HG03159 (cell line): ENCODE measurements around the gene ACOT11.

Experiments used
- ATAC-seq: cut with Tn5 transposase; IDR thresholded peaks from one replicate; pipeline ENCODE4 v1.9.1; 2021; ENCODE audit warnings: mild to moderate bottlenecking, moderate library complexity; ENCODE audit not compliant: unreplicated experiment

The ACOT11 gene

DNA sequence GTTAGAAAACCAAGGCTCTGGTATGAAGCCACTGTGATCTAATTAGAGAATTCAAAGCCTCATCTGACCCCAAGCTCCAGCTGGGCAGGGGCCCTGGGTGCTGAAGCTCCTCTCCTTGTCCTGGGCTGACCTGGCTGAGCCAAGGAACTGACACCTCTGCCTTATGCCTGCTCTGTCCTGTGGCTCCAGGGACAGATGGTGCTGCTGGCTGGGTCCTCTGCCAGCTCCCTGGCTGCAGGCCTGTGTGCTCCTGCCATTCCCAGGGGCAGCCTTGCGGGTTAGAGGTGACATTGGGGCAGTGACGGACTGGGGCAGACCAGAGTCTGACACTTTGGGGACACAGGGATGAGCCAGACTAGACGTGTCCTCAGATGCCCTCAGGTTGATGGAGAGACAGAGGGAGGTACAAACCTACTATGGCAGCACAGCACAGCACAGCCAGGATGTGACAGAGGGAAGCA is 11.8 kb downstream of the ACOT11 start:
- ATAC-seq = no peak

DNA sequence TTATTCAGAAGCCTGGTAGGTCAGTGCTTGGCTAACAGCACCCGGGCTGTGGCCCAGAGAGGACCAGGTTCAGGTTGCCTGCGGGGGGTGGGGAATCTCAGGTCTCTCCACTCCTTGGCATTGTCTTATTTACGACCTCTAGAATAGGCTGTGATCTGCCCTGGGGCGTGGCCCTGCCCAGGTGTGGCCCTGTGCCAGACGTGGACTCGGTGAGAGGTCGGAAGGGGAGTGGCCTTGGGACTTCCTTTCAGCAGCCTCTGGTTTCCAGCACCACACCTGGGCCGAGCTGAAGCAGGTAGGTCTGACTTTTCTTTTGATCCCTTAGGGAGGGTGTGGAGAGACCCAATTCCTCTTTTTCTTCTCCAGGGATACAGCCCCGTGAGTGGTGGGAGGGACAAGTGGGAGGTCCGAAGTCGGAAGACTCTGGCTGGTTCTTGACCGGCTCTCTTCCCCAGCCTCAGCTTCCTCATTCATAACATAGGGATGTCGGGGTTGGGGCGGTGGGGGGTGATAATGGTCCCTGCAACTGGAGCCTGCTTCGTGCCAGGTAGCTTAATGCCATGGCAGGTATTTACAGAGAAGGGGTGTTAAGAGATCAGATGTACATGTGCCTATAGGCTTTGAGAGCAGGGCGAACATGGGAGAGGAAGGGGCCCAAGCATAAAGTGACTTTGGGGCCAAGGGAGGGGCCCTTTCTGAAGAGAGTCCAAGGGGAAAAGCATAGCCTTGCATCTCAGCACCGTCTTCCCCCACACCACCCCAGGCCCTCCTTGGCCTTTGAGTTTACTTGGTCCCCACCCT is 16.5 kb downstream of the ACOT11 start:
- ATAC-seq = no peak

DNA sequence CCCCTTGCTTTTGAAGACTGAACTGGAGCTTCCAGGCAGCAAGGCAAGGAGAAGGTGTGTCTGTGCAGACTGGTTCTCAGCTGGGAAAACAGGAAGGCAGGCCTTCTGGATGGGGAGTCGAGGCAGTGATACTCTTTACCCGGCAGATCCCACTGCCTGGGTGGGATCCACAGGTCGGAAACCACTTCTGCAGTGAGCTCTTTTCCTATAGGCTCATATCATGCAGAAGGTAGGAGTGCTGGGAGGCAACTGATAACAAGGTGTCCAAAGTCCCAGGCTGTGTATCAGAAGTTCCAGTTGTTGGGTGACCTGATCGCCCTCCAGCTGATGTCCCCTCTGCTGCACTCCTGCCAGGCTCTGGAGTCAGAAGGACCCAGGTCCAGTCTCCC is 17.1 kb downstream of the ACOT11 start:
- ATAC-seq = no peak

DNA sequence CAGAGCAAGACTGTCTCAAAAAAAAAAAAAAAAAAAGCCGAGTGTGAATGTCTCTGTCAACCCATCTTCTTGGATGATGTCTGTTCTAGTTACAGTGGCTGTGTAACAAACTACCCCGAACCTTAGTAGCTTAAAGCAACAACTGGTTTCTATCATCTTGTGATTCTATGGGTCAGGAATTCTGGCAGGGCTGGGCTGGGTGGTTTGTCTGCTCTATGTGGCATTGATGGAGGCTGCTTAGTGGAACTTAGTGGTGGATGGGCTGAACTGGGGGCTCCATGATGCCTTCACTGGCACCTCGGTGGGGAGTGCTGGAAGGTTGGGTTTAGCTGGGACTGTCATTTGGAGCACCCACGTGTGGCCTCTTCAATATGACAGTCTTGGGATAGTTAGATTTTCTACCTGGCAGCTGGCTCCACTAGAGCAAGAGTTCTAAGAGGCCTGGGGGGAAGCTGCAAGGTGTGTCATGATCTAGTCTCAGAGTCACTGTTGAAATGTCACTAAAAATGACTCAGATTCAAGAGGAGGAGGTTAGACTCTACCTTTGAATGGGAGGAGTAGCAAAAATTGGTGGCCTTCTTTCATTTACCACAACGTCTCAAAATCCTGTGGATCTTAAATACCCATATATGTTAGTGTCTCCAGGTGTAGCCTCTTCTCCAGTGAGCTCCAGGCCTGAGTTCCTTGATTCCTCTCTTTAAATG is 18.6 kb downstream of the ACOT11 start:
- ATAC-seq = no peak

DNA sequence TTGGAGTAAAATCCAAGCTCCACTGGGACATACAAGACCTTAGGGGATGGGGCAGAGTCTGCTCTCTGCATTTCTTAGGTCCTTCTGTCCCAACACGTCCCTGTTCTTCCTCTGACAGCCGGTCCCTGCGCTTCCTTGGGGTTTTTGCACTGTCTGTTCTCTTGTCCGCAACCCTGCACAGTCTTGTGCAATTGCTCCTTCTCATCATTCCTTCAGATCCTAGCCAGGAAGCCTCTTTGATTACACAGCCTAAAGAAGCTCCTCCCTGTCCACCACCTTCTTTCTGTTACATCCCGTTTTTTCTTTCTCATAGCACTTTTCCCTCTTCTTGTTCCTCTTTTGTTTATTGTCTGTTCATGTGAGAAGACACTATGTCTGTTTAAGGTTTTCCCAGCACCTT is 19.9 kb downstream of the ACOT11 start:
- ATAC-seq = no peak

DNA sequence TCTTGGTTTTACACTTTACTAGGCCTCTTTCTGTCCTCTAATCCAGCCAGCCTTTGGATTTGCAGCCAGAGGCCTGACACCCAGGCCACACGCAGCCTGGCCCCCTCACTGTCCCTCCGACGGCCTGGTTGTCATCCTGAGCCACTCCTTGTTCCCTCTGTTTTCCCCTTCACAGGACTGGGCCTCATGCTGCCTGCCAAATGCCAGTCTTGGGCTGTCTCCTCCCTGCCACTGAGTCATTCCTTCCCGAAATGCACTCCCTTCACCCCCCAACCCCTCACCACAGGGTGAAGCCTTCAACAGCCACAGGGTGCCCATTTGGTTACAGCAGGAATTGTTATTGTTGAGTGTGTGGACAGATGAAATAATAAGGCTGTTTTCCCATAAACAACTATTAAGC is 21.3 kb downstream of the ACOT11 start:
- no peak for ATAC-seq

DNA sequence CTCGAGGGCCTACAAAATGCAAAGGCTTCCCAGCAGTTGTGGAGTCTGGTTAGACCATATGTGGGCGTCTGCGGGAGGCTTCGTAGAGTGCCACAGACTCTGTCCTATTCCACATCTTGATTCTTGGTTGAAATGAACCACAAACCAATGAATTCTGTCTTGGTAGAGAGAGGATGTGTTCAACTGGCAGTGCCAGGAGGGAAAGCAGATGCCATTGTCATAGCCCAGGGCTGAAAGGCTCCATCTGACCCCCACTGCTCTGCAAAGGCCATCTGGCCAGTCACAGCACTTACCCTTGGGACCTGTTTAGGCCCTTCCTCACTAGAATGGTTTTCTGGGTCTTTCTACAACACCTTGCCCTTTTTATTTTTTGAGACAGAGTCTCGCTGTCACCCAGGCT is 22.1 kb downstream of the ACOT11 start:
- no peak for ATAC-seq

DNA sequence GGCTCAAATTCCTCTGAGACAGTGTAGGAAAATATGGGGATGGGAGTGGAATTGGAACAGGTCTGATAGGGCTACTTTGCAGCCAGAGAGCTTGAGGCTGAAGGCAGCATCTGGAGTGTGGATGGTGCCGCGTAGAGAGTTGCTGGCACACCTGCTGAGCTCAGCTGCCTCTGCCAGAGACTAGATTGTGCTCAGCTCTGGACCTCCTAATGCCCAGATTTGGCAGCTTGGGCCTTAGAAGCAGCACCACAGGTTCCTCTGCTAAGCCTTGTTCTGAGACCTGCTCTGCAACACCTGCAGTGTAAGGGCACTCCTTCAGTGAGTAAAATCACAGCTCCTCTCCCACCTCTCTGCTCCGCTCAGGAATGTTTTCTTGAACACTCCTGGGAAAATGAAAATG is 23.3 kb downstream of the ACOT11 start:
- no peak for ATAC-seq

DNA sequence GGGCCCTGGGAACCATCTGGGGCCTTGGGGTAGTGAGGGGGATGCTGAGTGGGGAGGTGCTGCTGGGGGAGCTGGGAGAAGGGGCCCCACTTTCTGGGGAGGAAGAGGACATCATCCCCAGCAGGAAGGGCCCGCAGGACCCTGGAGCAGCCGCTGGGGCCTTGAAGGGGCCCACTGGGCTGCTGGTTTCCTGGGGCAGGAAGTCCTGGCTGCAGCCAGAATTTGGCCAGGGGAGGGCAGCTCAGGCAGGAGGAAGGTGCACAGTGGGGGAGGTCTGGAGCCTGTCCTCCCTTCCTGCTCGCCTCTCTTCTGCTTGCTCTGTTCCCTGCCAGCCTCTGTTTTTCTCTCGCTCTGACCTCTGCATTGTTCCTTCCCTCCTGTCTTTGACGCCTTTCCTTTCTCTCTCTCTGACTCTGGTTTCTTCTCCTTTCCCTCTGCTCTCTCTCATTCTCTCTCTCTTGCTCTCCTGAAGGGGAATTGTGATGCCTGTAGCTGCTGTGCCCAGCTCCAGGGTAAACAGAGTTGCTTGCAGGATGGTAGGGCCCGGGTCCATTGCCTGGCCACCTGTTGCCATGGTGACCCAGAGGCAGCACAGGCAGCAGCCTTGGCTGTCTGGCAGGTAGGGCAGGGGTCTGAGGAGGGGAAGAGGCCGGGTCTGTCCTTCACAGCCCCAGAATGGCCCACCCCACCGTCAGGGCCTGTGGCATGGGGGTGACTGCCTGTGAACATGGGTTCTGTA is 23.9 kb downstream of the ACOT11 start:
- ATAC-seq = no peak

DNA sequence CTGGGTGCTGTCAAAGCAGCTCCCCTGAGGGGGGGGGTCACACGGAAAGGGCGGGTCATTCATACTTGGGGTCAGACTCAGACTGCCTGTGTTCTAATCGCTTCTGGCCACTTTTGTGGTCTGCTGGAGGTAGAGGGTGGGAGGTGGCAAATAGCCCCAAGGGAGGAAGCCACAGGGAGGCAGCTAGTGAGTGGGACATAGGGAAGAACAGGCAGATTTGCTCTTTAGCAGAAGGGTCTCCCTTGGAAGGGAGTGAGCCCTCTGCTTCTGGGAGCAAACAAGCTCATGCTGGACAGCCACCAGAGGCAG is 24.5 kb downstream of the ACOT11 start:
- ATAC-seq = no peak

DNA sequence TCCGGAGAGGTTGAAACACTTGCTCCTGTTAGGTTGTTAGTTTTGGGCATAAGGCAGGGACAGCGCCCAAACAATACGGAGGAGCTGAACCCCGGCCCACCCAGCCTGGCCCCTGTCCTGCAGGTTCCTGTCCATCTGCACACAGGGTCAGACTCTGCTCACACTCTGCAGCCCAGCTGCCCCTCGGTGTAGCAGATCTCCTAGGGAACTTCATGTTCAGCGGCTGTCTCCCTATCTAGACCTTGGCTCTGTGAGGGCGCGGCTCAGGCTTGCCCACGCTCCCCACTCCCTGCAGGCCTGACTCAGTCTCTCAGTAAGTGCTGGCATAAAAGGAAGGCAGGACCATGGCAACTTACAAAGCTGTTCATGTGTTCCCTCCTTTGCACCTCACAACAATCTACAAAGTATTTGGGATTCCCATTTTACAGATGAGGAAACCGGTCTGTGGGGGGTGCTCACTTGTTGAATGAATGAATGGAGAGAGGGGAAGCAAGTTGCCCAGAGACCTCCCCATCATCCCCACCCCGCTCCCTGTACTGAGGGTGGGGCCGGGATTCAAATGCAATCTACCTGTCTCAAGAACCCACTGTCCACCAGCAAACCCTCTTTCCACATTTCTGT is 26.2 kb downstream of the ACOT11 start:
- ATAC-seq = no peak

DNA sequence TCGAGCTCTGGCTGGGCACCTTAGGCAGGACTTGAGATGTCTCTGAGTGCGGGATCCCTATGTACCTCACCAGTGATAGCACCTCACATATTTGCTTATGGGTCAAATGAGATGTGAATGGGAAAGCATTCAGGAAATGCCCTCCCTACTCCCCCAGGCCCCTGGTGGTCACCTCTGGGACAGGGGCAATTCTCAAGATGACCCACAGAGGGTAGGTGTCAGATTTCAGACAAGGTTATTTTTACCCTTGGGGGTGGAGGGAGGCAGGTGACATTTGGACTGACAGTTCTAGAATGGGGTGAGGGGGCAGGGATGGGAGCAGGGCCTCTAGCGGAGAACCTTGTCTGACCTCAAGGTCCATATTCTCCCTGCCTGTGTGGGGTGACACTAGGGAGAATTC is 27.1 kb downstream of the ACOT11 start:
- no peak for ATAC-seq

DNA sequence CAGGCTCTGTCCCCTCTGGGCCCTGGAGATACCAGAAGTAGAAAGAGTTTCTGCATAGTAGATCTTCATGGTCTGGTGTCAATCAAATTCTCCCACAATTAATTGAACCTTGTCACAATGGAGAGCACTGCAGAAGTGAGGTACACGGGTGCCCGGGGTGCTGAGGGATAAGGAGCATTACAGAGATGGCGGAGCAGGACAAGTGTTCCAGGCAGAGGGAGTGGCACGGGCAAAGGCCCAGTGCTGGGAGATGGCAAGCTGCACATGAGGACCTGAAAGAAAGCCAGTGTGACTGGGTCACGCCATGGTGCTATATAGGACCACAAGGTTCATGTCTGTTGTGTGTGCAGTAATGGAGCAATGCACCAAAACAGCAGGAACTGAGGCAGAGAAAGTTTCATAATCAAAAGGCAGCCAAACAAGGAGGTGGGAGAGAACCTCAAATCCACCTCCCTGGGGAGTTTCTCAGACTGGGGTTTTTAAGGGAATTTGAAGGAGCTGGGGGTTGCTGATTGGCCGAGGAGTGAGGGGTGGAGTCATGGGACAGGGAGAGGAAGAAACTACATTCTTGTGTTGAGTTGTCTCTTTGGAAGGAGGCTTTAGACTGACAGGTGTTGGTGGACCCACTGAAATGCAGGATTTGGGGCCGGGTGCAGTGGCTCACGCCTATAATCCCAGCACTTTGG is 27.7 kb downstream of the ACOT11 start:
- no peak for ATAC-seq

DNA sequence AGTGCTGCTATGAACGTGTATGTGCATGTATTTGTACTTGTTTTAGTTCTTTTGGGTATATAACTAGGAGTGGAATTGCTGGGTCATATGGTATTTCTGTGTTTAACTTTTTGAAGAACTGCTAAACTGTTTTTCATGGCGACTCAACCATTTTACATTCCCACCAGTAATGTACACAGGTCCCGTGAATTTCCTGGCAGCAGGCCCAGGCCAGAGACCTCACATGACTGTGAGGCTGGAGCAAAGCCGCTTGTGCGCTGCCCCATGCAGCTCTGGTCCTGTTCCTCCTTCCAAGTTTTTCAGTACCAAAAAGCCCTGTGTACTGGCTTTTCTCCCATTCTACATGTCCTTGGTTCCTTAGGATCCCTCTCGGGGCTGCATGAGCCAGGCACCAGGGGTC is 29.6 kb downstream of the ACOT11 start:
- no peak for ATAC-seq

DNA sequence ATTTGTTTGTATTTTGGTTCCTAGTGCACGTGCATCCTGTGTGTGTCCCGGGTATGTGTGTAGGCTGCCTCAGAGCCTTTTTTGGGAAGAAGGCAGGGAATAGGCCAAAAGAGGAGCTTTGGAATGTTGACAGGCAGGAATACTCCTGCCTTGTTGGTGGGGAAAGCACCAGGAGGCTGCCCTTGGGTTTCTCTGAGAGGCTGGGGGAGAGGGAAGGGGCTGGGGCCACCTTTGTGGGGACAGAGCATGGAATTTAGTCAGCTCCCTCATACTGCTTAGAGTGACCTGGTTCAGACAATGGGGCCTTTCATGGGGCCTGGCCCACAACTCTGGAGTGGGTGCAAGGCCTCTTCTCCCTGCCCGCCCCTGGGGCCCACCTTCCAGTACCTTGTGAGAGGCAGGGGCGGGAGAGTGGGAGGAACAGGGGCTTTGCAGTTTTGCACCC is 31.3 kb downstream of the ACOT11 start:
- no peak for ATAC-seq

DNA sequence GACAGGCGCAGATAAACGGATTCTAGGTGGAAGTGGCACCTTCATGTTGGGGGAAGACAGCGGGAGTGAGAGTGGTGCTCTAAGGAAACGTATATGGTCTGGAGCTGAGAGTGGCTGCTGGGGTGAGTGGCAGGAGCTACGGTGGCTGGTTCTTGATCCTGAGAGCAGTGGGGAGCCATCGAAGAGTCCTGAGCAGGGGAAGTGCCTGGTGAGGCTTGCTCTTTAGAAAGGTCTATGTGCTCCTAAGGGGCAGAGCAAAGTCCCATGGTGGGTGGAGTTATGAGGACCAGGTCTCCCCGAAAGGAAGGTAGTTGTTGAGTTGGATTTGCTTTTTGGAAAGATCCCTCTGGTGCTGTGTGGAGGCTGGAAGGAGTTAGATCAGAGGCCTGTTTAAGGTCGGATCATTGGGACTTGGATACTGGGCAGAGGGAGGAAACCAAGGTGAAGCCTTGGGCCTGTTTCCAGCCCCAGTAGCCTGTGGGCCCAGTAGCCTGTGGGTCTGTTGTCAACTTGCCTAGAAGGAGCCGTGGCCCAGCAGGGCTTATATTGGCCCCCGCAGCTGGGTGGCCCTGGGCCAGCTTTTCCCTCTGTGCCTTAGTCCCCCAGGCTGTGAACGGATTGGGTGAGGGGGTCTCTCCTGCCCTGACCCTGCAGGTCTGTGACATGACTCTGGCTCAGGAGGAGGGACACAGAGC is 33.0 kb downstream of the ACOT11 start:
- ATAC-seq = no peak

DNA sequence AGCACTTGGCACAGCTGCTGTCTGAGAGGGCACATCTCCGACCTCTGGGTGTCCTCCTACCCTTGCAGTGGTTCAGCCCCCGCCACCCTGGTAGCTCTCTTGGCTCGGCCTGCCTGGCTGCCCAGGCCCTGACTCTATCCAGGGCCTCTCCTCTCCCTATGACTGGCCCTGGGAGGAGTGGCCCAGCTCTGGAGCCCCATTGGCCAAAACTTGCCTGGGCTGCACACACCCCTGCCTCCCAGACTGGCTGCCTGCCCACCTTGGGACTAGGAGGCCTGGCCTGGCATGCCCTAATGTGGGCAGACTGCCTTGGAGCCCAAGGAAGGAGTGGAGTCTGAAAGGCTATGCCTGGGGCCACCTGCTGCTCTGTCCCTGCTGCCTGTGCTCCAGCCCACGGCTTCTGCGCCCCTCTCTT is 33.6 kb downstream of the ACOT11 start:
- ATAC-seq = no peak

DNA sequence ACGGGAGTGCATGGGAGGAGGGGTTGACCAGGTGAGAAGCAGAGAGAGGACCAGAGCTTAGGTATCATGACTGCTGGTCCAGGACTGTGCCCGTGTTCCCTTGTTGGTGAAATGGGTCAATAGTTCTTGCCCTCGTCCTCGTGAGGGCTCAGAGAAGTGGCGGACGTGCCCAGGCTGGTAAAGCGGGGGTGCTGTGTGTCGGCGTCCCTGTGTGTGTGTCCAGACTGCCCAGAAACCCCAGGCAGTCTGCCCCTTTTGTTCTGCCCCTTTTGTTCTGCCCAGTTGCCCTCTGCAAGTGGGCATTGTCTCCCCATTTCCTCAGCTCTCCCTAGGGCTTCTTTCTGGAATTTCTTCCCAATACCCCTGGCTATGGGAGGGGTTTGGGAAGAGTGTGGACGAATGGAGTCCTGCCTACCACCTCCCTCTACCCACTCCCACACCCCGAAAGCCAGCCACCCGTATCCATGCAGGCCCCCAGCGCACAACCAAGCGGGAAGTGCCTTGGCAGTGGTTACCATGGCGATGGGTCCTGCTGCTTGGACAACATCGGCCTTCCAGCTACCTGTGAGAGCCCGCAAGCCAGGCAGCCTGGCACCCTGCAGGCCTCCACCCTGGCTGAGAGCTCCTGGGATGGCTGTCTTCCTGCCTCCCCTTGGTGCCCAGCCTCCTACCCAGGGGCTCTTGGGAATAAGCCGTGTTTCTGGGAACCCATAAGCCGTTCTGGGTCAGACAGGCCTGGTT is 34.7 kb downstream of the ACOT11 start:
- ATAC-seq = no peak

DNA sequence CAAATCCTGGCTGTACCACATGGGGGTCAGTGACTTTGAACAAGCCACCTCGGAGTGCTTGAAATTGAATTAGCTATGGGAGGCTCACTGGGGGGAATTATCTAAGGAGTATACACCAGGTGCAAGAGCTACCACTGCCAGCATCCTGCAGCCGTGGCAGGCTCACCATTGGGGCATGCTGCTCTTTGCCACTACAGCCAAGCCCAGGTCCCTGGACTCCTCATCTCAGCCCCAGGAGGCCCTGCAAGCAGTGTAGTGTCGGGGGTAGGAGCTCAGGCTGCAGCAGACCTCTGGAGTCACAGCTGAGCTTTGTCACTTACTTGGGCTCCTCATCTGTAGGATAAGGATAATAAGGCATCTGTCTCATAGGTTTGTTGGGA is 35.3 kb downstream of the ACOT11 start:
- no peak for ATAC-seq

DNA sequence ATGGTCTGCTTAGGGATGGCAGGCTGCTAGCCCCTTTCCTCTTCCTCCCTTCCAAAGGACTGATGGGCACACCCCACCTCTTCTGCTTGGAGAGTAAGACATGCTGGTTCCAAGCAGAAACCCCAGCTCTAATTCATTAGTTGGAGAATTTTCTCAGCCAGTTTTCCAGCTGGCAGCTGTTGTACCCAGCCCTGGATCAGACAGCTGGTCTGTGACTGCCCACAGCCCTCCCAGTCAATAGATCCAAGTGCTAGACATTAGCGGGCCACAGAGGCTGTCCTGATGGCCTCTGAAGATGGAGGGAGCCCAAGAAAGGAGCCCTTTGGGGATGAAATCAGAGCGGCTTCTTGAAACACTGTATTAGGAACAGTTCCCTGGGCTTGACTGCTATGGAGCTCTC is 35.8 kb downstream of the ACOT11 start:
- ATAC-seq = no peak
